Vagina (tissue), 2 donors: ENCODE data around the gene MPHOSPH9. TPM values are rescaled to one million over a fixed set of nuclear protein-coding genes. Genes with fewer than 3 reads are reported as not detected.

Experiments used
- DNase-seq, 2 donors: peaks; one replicate each; pipeline ENCODE4 v3.0.0-alpha.2; 2017; ENCODE audit errors: extremely low spot score in 2 of 2
- H3K27ac ChIP-seq: fragments of 200-600 bp; sonication (generic); one replicate; pipeline ENCODE4 v1.5.1; 2019
- H3K27me3 ChIP-seq: fragments of 200-600 bp; sonication (generic); one replicate; pipeline ENCODE4 v1.5.1; 2019
- H3K36me3 ChIP-seq, 2 donors: fragments of 200-600 bp; sonication (generic); one replicate each; pipeline ENCODE4 v1.5.1; 2017 to 2019
- H3K4me1 ChIP-seq: fragments of 200-600 bp; sonication (generic); one replicate; pipeline ENCODE4 v1.5.1; 2019
- H3K4me3 ChIP-seq, 2 donors: fragments of 200-600 bp; sonication (generic); 1 replicate in 1 of 2; 2 replicates in 1 of 2; pipeline ENCODE4 v1.5.1; 2016 to 2019
- H3K9me3 ChIP-seq: fragments of 200-600 bp; sonication (generic); one replicate; pipeline ENCODE4 v1.5.1; 2019
- CTCF ChIP-seq, 3 experiments: fragments of 450-650 bp in 2 of 3; fragments of 200-600 bp in 1 of 3; sonication (generic) in 1 of 3; IDR thresholded peaks; one replicate each; pipeline ENCODE4 v1.5.1; 2017 to 2019; ENCODE audit warnings: antibody characterized with exemption in 3 of 3, mild to moderate bottlenecking in 2 of 3, moderate library complexity in 2 of 3
- POLR2A ChIP-seq, 2 donors: fragments of 450-650 bp; IDR thresholded peaks; one replicate each; pipeline ENCODE4 v1.6.1; 2017; ENCODE audit warnings: antibody characterized with exemption in 2 of 2, mild to moderate bottlenecking in 2 of 2, moderate library complexity in 2 of 2
- POLR2AphosphoS5 ChIP-seq, 2 donors: sonication (generic); formaldehyde crosslinking; IDR thresholded peaks; one replicate each; pipeline ENCODE4 v1.9.0; 2017; ENCODE audit warnings: antibody characterized with exemption in 2 of 2, mild to moderate bottlenecking in 2 of 2, low read depth in 1 of 2; ENCODE audit not compliant: insufficient read depth in 1 of 2
- intact Hi-C: fragments of 100-400 bp; cut with DNase I; formaldehyde crosslinking; loops from one replicate; pipeline ENCODE4 v1.15.1; 2023
- small RNA-seq: library from RNA; depleted of rRNA; stranded (forward); fragments of <200 nt; gene quantifications from one replicate; pipeline ENCODE3, GENCODE V24; 2016
- total RNA-seq: library from RNA; depleted of rRNA; stranded (reverse); fragments of >200 nt; gene quantifications from one replicate; pipeline ENCODE4 v1.2.3, GENCODE V29; 2016

Gene MPHOSPH9
- total RNA-seq, 1 donor from 2014 or later = 17.9 TPM

- Histone ChIP-seq H3K27ac (peak overlapping the region; percentile 16), H3K9me3 (no peaks in the 10 kb centered on the region), H3K4me3 (no peak overlapping the region), H3K4me1 (peaks cover 18% of the 10 kb centered on the region), H3K27me3 (no peaks in the 10 kb centered on the region), H3K36me3 (no peaks in the 10 kb centered on the region)
- intact Hi-C loops = no loop called here
- TF ChIP-seq CTCF (IDR thresholded peaks at IDR 0.05) (no peak), POLR2AphosphoS5 (IDR thresholded peaks at IDR 0.05; ENCODE audit: insufficient read depth in 1 of 2, low read depth in 1 of 2) (peak; percentile 21 to 39)
- DNase-seq = no peak
Measured at GRCh38 chr12:123105211-123105826, 127.6 kb downstream of the MPHOSPH9 start.

DNA sequence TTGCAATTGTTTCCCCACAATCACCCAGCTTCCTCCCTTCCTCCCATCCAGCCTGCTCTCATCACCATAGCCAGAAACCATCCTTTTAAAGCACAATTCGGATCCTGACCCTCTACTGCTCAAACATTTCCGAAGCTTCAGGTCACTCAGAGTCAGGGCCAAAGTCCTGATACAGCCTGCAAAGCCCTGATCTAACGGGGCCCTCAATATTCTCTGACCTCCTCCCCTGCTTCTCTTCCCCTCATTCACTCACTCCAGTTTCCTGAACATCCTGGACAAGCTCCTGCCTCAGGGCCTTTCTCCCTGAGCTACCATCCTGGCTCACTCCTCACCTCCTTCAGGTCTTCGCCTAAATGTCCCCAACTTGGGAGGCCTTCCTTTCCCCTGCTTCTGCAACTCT is 128.1 kb downstream of the MPHOSPH9 start:
- intact Hi-C loops = no loop called here
- DNase-seq = no peak
- peak overlapping the region; percentile 16 for H3K27ac ChIP-seq
- no peaks in the 10 kb centered on the region for H3K27me3 ChIP-seq
- TF ChIP-seq POLR2A (IDR thresholded peaks at IDR 0.05) = no peak
- no peak for TF ChIP-seq CTCF (IDR thresholded peaks at IDR 0.05)
- no peak for TF ChIP-seq POLR2AphosphoS5 (IDR thresholded peaks at IDR 0.05; ENCODE audit: insufficient read depth in 1 of 2, low read depth in 1 of 2)
- no peaks in the 10 kb centered on the region for H3K9me3 ChIP-seq
- H3K4me1 ChIP-seq = peaks cover 18% of the 10 kb centered on the region
- H3K36me3 ChIP-seq = no peaks in the 10 kb centered on the region
- H3K4me3 ChIP-seq = no peak overlapping the region

Small RNAs within 50 kb of the gene (small RNA-seq; reads per million reads assigned to genes)
- not detected for gene RNA5SP375

Other genes starting within 250 kb of the MPHOSPH9 start
- gene PITPNM2, start 82.1 kb downstream of the MPHOSPH9 start, total RNA-seq = 8.1 TPM
- gene MTRFR, start 295 bp upstream of the MPHOSPH9 start, total RNA-seq = 12.8 TPM
- gene CDK2AP1, start 38.7 kb upstream of the MPHOSPH9 start, total RNA-seq = 80.3 TPM
- gene SBNO1, start 131.7 kb upstream of the MPHOSPH9 start, total RNA-seq = 15.0 TPM
- 42.2 TPM for gene KMT5A, start 151.0 kb upstream of the MPHOSPH9 start, total RNA-seq
- 9.6 TPM for gene RILPL2, start 203.5 kb upstream of the MPHOSPH9 start, total RNA-seq
- 16.9 TPM for gene SNRNP35, start 225.0 kb upstream of the MPHOSPH9 start, total RNA-seq